Mucosa of stomach (tissue), 1 donor: ENCODE results near the gene ARID3A.

Experiments
- H3K27me3 ChIP-seq: one replicate; pipeline ENCODE4 v1.7.0; 2013; ENCODE audit warnings: mild to moderate bottlenecking, low read length; ENCODE audit not compliant: control insufficient read depth, insufficient read depth
- H3K36me3 ChIP-seq: one replicate; pipeline ENCODE4 v1.7.0; 2013; ENCODE audit warnings: low read length; ENCODE audit not compliant: control insufficient read depth, insufficient read depth
- H3K4me1 ChIP-seq: one replicate; pipeline ENCODE4 v1.7.0; 2013; ENCODE audit warnings: mild to moderate bottlenecking, low read length; ENCODE audit not compliant: control insufficient read depth, insufficient read depth
- H3K4me3 ChIP-seq: one replicate; pipeline ENCODE4 v1.7.0; 2013; ENCODE audit warnings: low read length
- H3K9ac ChIP-seq: one replicate; pipeline ENCODE4 v1.7.0; 2013; ENCODE audit warnings: mild to moderate bottlenecking, low read length, moderate library complexity
- H3K9me3 ChIP-seq: one replicate; pipeline ENCODE4 v1.7.0; 2013; ENCODE audit warnings: mild to moderate bottlenecking, low read length, moderate library complexity; ENCODE audit not compliant: control insufficient read depth
- donor health status: Pancreatic carcinoma.

ARID3A gene

GRCh38 chr19:974564-975257, 48.9 kb downstream of the ARID3A start:
- H3K27me3 ChIP-seq: no peaks in the 10 kb centered on the region
- no peak overlapping the region for H3K4me3 ChIP-seq
- H3K9me3 ChIP-seq: no peaks in the 10 kb centered on the region
- H3K9ac ChIP-seq: no peak overlapping the region
- H3K4me1 ChIP-seq: no peaks in the 10 kb centered on the region
- H3K36me3 ChIP-seq: peaks cover 4% of the 10 kb centered on the region

GRCh38 chr19:976476-976875, 50.6 kb downstream of the ARID3A start:
- H3K27me3 ChIP-seq: peaks cover 2% of the 10 kb centered on the region
- no peaks in the 10 kb centered on the region for H3K9me3 ChIP-seq

GRCh38 chr19:977058-977464, 51.2 kb downstream of the ARID3A start:
- H3K4me3 ChIP-seq: no peak overlapping the region

More at GRCh38 chr19:976476-976875, 50.6 kb downstream of the ARID3A start:
- Histone ChIP-seq H3K36me3 (no peaks in the 10 kb centered on the region), H3K4me3 (no peak overlapping the region), H3K4me1 (peaks cover 8% of the 10 kb centered on the region), H3K9ac (no peak overlapping the region)

GRCh38 chr19:979318-979741, 53.5 kb downstream of the ARID3A start:
- peaks cover 16% of the 10 kb centered on the region for H3K4me1 ChIP-seq
- H3K36me3 ChIP-seq: no peaks in the 10 kb centered on the region
- H3K9ac ChIP-seq: no peak overlapping the region
- H3K4me3 ChIP-seq: no peak overlapping the region
- H3K27me3 ChIP-seq: peaks cover 2% of the 10 kb centered on the region
- no peaks in the 10 kb centered on the region for H3K9me3 ChIP-seq

More at GRCh38 chr19:977058-977464, 51.2 kb downstream of the ARID3A start:
- Histone ChIP-seq H3K9me3 (no peaks in the 10 kb centered on the region), H3K27me3 (peaks cover 2% of the 10 kb centered on the region), H3K4me1 (peaks cover 8% of the 10 kb centered on the region), H3K9ac (no peak overlapping the region), H3K36me3 (no peaks in the 10 kb centered on the region)

GRCh38 chr19:980133-980998, 54.5 kb downstream of the ARID3A start:
- Histone ChIP-seq H3K4me1 (peaks cover 24% of the 10 kb centered on the region), H3K9ac (no peak overlapping the region), H3K27me3 (peaks cover 2% of the 10 kb centered on the region), H3K9me3 (no peaks in the 10 kb centered on the region), H3K36me3 (no peaks in the 10 kb centered on the region), H3K4me3 (no peak overlapping the region)

- Histone ChIP-seq H3K4me3 (no peak overlapping the region), H3K36me3 (no peaks in the 10 kb centered on the region), H3K27me3 (peaks cover 2% of the 10 kb centered on the region), H3K9me3 (no peaks in the 10 kb centered on the region), H3K4me1 (peaks cover 24% of the 10 kb centered on the region), H3K9ac (no peak overlapping the region)
Observed at GRCh38 chr19:982567-983170, 56.8 kb downstream of the ARID3A start.

- peak within 1 kb of the TSS; percentile 62 for H3K4me3 ChIP-seq
- H3K4me1 ChIP-seq: peaks cover 24% of the 10 kb centered on the region
- peak within 1 kb of the TSS; percentile 79 for H3K9ac ChIP-seq
- H3K27me3 ChIP-seq: peaks cover 2% of the 10 kb centered on the region
- no peaks in the 10 kb centered on the region for H3K36me3 ChIP-seq
- no peaks in the 10 kb centered on the region for H3K9me3 ChIP-seq
Observed at GRCh38 chr19:984165-984967, 58.5 kb downstream of the ARID3A start, which contains the start of gene WDR18. Gene WDR18, plus strand, starts transcription at chr19:984345. Its CDS starts 9 bp downstream, at chr19:984354.

- no peak overlapping the region for H3K9ac ChIP-seq
- H3K4me3 ChIP-seq: no peak overlapping the region
- no peaks in the 10 kb centered on the region for H3K27me3 ChIP-seq
- no peaks in the 10 kb centered on the region for H3K36me3 ChIP-seq
- H3K9me3 ChIP-seq: no peaks in the 10 kb centered on the region
- H3K4me1 ChIP-seq: peaks cover 16% of the 10 kb centered on the region
Observed at GRCh38 chr19:986083-986482, 60.2 kb downstream of the ARID3A start.

- Histone ChIP-seq H3K9me3 (no peaks in the 10 kb centered on the region), H3K9ac (no peak overlapping the region), H3K4me3 (no peak overlapping the region), H3K4me1 (peaks cover 12% of the 10 kb centered on the region), H3K27me3 (no peaks in the 10 kb centered on the region), H3K36me3 (no peaks in the 10 kb centered on the region)
Observed at GRCh38 chr19:988081-988480, 62.2 kb downstream of the ARID3A start.

- H3K27me3 ChIP-seq: no peaks in the 10 kb centered on the region
- H3K36me3 ChIP-seq: no peaks in the 10 kb centered on the region
- no peak overlapping the region for H3K4me3 ChIP-seq
- no peak overlapping the region for H3K9ac ChIP-seq
- H3K4me1 ChIP-seq: peaks cover 12% of the 10 kb centered on the region
- H3K9me3 ChIP-seq: no peaks in the 10 kb centered on the region
Observed at GRCh38 chr19:988510-988909, 62.7 kb downstream of the ARID3A start.

- Histone ChIP-seq H3K27me3 (no peaks in the 10 kb centered on the region), H3K36me3 (no peaks in the 10 kb centered on the region), H3K4me3 (no peak overlapping the region)
Observed at GRCh38 chr19:989381-990081, 63.7 kb downstream of the ARID3A start.

More at GRCh38 chr19:989381-990081, 63.7 kb downstream of the ARID3A start:
- no peak overlapping the region for H3K9ac ChIP-seq
- peaks cover 7% of the 10 kb centered on the region for H3K4me1 ChIP-seq
- H3K9me3 ChIP-seq: no peaks in the 10 kb centered on the region
